ENCODE measurements around the gene TNIK.
"Not testable (repeated sequence)": the region's sequence is repeated elsewhere in the genome, so short reads cannot be mapped to it uniquely, and the experiment has no call there.

The TNIK gene

DNA sequence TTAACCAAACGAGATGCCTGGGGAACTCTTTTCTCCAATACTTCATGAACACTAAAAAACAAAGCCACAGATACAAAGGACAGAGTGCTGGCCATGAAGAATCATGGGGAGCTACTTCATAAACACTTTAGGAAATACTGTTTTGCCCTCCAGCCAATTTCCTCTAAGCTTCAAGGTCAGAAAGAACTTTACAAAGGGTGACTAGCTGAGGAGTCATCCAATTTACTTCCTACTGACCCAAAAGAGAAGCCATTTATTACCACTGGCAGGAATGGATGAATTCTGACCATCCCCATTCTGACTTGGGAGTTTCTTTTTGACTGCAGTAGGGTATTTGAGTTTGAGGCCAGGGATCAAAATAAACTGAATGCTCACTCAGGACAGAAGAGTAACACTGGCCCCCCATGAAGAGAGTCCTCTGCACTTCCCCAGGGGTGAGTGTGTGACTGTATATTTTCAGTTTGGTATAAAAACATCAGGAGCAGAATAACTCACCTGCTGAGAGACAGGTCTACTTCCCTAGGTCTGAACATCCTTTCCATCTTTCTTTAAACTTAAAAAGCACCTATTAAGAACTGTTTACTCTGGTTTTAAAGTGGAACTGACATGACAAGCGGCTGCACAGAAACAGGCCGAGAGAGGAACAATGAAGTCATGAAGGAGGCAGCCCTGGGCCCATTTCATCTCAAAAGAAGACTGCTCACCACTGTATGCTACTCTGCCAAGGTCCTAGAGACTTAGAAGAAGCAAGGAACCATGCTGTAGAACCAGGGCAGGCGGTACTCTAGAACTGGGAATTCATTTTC, 203.6 kb downstream of the TNIK start:
- no peak for DNase-seq (ENCODE audit: low read depth in 2 of 2)

GRCh38 chr3:171255236-171255806, 204.9 kb downstream of the TNIK start:
- no peak for DNase-seq (ENCODE audit: low read depth in 2 of 2)

- DNase-seq (ENCODE audit: low read depth in 2 of 2) = no peak
Measured at GRCh38 chr3:171254315-171254714, 205.9 kb downstream of the TNIK start.

DNA sequence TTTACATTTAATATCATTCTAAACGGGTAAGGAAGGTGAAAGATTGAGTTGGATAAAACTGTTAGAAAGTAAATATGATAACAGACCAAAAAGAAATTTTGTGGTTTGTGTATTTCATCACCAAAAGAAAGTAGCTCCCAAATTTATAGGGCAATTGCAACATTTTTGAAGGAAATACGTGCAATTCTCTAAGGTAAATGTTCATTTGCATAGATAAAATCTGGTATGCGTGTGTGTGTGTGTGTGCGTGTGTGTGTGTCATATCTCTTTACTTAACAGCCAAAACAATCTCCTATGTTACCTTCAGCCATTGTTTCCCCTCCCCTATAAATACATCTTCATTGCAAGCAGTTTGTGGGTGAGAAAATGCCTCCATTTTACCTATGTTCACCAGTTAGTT, 208.4 kb downstream of the TNIK start:
- no peak for DNase-seq (ENCODE audit: low read depth in 2 of 2)

- DNase-seq (ENCODE audit: low read depth in 2 of 2) = no peak
Measured at GRCh38 chr3:171250444-171250843, 209.8 kb downstream of the TNIK start.

- no peak for DNase-seq (ENCODE audit: low read depth in 2 of 2)
Measured at GRCh38 chr3:171249245-171249644, 211.0 kb downstream of the TNIK start.

DNA sequence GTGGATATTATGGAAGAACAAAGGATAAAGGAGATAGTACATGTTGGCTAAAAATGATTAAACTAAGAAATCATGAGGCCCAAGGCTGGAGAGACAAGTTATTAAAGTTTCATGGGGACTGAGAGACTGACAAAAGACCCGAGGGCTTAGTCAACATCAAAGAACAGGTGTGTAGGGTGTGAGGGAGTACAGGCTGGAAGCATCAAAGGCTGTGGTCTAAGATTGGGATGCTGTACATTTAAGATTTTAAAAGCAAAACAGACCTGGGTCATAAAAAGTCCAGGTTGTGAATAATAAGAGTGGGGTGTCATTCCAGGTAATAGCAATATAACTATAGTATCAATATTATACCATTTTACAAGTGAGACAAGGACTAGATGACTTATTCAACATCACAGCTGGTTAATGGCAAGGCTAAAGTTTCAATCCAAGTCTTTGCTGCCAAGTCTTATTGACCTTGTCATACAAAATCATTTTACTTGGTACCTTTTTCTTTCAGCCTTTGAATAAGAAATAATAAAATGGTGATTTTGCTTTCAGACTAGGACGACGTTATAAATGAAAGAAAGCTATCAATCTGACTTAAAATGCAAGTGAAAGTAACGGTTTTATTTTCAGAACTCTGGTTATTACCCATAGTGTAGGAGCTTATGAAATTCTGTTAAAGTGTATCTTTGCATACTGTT, 211.6 kb downstream of the TNIK start:
- DNase-seq (ENCODE audit: low read depth in 2 of 2) = no peak

DNA sequence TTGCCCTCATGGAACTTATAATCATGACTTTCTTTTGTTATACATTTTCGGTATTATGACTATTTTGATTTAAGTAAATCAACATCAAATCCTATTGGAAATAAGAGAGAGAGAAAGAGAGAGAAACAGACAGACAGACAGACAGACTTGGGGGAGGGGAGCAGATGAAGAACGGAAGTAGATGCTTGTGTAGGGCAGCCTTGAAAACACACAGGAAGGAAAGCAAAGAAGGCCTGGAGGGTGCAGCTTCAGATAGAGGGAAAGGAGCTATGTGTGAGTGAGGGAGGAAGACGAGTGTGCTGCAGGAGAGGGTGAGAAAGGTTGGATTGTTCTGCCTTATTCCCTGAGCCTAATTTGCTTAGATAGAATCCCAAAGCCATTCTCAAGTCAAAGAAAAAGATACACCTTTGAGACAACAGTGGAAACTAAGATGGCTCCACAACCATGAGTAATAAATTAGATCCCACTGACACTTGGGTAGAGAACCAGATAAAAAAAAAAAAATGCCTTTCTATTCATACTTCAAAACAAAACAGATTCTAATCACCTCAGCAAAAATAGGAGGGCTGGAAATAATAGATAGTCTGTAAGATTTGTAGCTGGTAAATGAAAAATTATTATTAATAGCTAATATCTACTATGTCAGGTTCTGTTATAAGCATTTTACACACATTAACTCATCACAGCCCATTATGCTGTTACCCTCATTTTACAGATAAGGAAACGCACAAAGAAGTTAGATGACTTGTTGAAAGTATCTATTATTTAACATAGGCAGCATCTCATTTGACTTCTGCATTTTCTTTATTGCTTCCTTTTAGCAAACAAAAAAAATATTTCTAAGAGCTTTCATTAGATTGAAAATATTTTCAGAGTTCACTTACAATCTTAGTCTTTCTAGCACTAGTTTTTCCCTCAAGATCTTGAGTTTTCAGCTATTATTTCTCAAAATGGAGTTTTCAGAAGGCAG, 214.1 kb downstream of the TNIK start:
- no peak for DNase-seq (ENCODE audit: low read depth in 2 of 2)

DNA sequence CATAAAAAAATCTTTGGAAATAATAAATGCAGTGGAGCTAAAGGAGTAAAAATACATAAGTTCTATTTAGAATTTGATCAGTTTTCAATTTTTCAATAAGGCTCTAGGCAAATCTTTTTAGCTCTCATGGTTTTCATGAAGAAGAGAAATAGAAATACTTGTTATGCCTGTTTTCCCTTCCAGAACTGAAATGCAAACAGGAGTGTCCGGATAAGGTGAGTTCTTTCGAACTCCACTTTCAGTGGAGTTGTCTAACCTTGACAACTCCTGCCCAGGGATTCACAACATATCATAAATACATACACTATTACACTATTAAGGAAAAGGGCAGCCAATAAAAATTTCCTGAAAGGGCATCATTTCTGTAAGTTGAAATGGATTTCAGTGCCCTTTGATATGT, 217.3 kb downstream of the TNIK start:
- no peak for DNase-seq (ENCODE audit: low read depth in 2 of 2)

- no peak for DNase-seq (ENCODE audit: low read depth in 2 of 2)
Measured at GRCh38 chr3:171242170-171242569, 218.0 kb downstream of the TNIK start.

- DNase-seq (ENCODE audit: low read depth in 2 of 2) = not testable (repeated sequence)
Measured at GRCh38 chr3:171241655-171242054, 218.6 kb downstream of the TNIK start.

GRCh38 chr3:171240504-171240835, 219.7 kb downstream of the TNIK start:
- no peak for DNase-seq (ENCODE audit: low read depth in 2 of 2)

DNA sequence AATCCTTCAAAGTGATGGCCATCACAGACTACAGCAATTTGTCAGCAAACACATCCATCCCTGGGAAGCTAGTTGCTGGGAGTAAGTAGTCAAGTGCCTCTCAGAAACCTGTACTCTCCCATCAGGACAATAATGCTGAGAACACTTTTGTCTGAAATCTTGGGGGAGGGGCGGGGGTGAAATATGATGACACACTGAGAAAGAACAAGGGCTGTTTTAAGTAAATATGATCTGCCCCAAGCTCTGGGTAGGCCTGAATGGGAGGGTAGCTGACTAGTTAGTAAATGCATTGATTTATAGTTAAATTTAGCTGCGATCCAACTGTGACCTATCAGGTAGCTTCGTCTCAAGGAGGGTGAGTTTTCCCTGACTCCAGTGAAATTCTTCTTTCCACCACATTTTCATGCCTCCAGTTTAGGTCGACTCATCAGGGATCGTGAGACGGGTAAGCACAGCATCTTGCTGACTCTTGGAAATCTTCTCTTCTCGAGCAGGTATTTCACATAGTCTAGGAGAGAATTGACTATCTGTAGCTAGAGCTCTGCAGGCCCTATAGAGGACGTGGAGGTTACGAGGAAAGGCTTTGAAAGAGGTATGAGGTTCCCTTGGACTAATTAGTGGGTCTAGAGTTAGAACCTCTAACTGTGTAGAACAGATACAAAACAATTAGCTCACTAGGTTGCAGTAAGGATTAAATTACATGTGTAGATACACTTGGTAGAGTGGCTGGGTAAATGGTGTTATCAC, 220.3 kb downstream of the TNIK start:
- no peak for DNase-seq (ENCODE audit: low read depth in 2 of 2)

DNA sequence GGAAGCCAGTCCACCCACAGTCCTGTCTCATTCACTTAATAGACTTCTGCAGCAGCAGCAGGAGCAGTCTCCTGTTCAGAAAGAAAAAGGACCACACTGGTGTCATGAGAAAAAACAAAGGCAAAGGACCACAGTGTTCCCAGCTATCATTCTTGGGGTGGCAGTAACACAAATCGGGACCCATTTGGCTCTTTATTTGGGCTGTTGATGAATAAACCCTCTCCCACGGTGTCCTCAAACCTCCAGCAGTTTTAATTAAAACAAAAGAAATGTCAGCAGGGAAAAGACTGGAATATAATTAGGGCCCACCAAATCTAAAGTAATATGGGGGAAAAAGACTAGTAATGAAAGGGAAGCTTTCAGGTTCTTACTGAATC, 223.2 kb downstream of the TNIK start:
- DNase-seq (ENCODE audit: low read depth in 2 of 2) = no peak

DNA sequence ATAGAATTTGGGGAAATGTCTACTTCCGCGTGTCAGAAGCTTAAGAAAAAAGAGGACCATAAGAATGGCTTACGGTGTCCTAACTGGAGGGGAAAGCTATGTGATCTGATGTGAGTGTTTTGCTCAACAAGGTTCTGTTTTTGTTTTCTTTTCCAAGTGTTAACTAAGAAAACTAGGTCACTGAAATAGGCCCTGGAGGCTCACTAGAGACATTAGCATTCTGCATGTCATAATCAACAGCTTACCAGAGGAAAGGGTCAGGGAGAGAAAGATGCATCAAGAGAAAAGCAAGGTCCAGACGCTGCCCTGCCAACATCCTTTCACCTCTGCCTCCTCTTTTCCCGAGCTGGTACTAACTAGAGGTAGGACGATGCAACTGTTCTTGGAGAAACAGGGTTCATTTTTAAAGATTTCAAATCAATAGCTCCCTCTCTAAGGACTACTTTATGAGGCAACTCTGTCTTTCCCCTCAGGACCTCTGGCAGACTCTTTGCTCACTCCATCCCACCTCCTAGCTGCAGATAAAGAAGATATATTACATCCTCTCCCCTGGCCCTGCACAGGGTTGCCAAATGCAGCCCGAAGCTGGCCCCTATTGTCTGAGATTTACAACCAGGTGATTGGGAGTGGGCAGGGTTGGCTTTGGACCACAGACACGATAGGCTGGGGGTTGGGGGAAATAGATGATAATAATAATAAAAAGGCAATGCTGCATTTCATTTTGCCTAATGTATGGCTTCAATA, 223.8 kb downstream of the TNIK start:
- DNase-seq (ENCODE audit: low read depth in 2 of 2) = no peak

GRCh38 chr3:171234298-171235010, 225.8 kb downstream of the TNIK start:
- no peak for DNase-seq (ENCODE audit: low read depth in 2 of 2)

DNA sequence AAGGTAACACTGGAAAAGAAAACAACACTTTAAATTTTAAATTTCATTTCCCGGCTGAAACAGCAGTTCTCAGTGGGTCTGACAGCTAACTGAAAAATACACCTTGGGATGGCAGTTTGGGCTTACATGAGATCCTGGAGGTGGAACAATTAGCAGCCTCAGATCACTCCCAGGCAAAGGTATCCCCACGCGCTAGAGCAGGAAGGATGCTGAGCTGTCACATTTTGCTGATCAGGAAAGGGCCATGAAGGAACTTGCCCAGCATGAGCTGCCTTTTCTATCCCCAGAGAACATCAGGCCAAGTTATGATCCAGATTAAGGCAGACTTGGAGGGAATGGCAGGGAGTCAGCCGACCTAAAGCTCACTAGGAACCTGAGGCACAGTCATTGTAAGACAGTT, 228.8 kb downstream of the TNIK start:
- no peak for DNase-seq (ENCODE audit: low read depth in 2 of 2)

DNA sequence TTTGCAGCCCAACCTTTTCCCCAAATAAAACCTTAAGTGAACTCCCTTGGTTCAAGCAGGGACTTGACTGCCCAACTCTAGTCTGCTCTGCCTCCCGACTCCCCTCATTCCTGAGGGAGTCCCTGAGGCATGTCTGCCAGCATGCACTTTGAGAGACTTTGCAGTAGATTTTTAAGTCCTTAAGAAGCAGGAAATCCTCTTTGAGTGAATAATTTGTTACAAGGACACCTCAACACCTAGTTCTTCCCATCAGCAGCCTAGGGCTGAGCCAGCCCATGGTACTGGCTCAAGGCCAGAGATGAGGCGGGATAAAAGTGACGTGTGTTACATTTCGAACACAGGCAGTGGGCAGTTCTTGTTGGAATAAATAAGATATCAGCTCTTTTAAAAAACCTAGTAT, 229.3 kb downstream of the TNIK start:
- DNase-seq (ENCODE audit: low read depth in 2 of 2) = no peak

DNA sequence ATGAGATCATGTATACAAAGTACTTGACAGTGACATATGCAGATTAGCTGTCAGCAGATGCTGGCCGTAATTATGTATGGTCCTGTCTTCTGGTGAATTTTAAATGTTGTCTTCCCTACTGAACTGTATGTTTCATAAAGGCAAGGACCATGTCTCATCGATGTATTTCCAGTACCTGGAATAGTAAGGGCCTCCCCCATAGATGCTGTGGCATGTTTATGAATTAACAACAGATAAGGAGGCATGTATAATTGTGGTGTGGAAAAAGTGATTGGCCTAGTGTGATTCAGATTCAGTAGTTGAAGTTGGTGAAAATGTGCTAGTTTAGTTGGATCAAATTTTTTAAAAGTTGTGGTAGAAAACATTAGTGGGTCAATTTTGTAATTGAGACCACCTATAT, 231.0 kb downstream of the TNIK start:
- no peak for DNase-seq (ENCODE audit: low read depth in 2 of 2)

- DNase-seq (ENCODE audit: low read depth in 2 of 2) = no peak
Measured at GRCh38 chr3:171228240-171228639, 232.0 kb downstream of the TNIK start.
